GM10266 (cell line): Measurements from ENCODE around the gene BPTF.

ENCODE experiments used
- DNase-seq: peaks from one replicate; pipeline ENCODE4 v3.0.0; 2012; ENCODE audit errors: extremely low spot score
- CTCF ChIP-seq: IDR thresholded peaks from 2 replicates; pipeline ENCODE4 v1.5.1; 2012; ENCODE audit warnings: mild to moderate bottlenecking, low read depth; ENCODE audit not compliant: control insufficient read depth, insufficient read depth; ENCODE audit errors: missing control alignments

BPTF gene

GRCh38 chr17:67824735-67825626, at the start of gene BPTF:
TSS of gene BPTF (plus strand) at chr17:67825503. CDS start at chr17:67825725, 222 bp downstream.
- peak; percentile 93 for DNase-seq
- peak; percentile 98 for TF ChIP-seq CTCF

GRCh38 chr17:67779098-67779672, 46.1 kb upstream of the BPTF start:
- TF ChIP-seq CTCF: peak; percentile 66
- DNase-seq: peak; percentile 41

GRCh38 chr17:67784364-67785121, 40.8 kb upstream of the BPTF start:
- TF ChIP-seq CTCF: no peak
- DNase-seq: no peak

GRCh38 chr17:67785122-67785477, 40.2 kb upstream of the BPTF start:
- no peak for TF ChIP-seq CTCF
- no peak for DNase-seq

- TF ChIP-seq CTCF: no peak
- no peak for DNase-seq
Observed at GRCh38 chr17:67785504-67785903, 39.8 kb upstream of the BPTF start.

- peak; percentile 79 for TF ChIP-seq CTCF
Observed at GRCh38 chr17:67800495-67800928, 24.8 kb upstream of the BPTF start.

More at GRCh38 chr17:67800495-67800928, 24.8 kb upstream of the BPTF start:
- DNase-seq: peak; percentile 72
